Glutamatergic neuron (in vitro differentiated cells): Measurements from ENCODE around the gene CALCB. TPM values are rescaled to one million over a fixed set of nuclear protein-coding genes. Genes with fewer than 3 reads are reported as not detected.
A peak's percentile ranks its signal among the peaks of the same experiment; 100 is the strongest.
"Not testable (repeated sequence)": the region's sequence is repeated elsewhere in the genome, so short reads cannot be mapped to it uniquely, and the experiment has no call there.

Experiments used
- DNase-seq: peaks from one replicate; pipeline ENCODE4 v3.0.0; 2022
- H3K27ac Mint-ChIP-seq: one replicate; pipeline ENCODE4 v1.8.0; 2020; ENCODE audit warnings: mild to moderate bottlenecking, mixed read lengths, inconsistent platforms; ENCODE audit not compliant: unreplicated experiment
- H3K27me3 Mint-ChIP-seq: one replicate; pipeline ENCODE4 v1.8.0; 2020; ENCODE audit warnings: mild to moderate bottlenecking, moderate library complexity, mixed read lengths, inconsistent platforms; ENCODE audit not compliant: unreplicated experiment
- H3K36me3 Mint-ChIP-seq: one replicate; pipeline ENCODE4 v1.8.0; 2020; ENCODE audit warnings: mild to moderate bottlenecking, mixed read lengths, inconsistent platforms; ENCODE audit not compliant: unreplicated experiment
- H3K4me1 Mint-ChIP-seq: one replicate; pipeline ENCODE4 v1.8.0; 2020; ENCODE audit warnings: mild to moderate bottlenecking, low read depth, mixed read lengths, inconsistent platforms; ENCODE audit not compliant: unreplicated experiment
- H3K4me3 Mint-ChIP-seq: one replicate; pipeline ENCODE4 v1.8.0; 2020; ENCODE audit warnings: mild to moderate bottlenecking, mixed read lengths, inconsistent platforms; ENCODE audit not compliant: unreplicated experiment
- H3K9me3 Mint-ChIP-seq: one replicate; pipeline ENCODE4 v1.8.0; 2020; ENCODE audit warnings: mild to moderate bottlenecking, moderate library complexity, mixed read lengths, inconsistent platforms; ENCODE audit not compliant: unreplicated experiment
- CTCF ChIP-seq: fragments of 200-600 bp; sonication (generic); IDR thresholded peaks from one replicate; pipeline ENCODE4 v1.5.0; 2021; ENCODE audit not compliant: partially characterized antibody, unreplicated experiment
- total RNA-seq: library from RNA; stranded (reverse); fragmentation: NEBNext Ultra II Directional; extraction: Animal tissue kit (Norgen Biotek cat#: 25700); gene quantifications from one replicate; pipeline ENCODE4 v1.2.1, GENCODE V29; 2021; ENCODE audit not compliant: unreplicated experiment

The CALCB gene
- total RNA-seq, 1 donor from 2014 or later = 0.74 TPM

GRCh38 chr11:15062599-15062998, 10.8 kb upstream of the CALCB start:
- Mint-ChIP-seq H3K4me1 (no peaks in the 10 kb centered on the region), H3K36me3 (peaks cover 5% of the 10 kb centered on the region), H3K4me3 (no peak overlapping the region), H3K27me3 (no peaks in the 10 kb centered on the region), H3K27ac (no peak overlapping the region), H3K9me3 (no peaks in the 10 kb centered on the region)
- no peak for DNase-seq
- TF ChIP-seq CTCF = no peak

DNA sequence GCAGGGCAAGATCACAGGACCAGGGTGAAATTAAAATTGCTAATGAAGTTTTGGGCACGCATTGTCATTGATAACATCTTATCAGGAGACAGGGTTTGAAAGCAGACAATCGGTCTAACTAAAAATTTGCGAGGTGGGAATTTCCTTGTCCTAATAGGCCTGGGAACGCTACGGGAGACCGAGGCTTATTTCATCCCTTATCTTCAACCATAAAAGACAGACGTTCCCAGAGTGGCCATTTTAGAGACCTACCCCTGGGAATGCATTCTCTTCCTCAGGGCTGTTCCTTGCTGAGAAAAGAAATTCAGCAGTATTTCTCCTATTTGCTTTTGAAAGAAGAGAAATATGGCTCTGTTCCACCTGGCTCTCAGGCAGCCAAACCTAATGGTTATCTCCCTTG, 3.6 kb upstream of the CALCB start:
- H3K27ac Mint-ChIP-seq, H3K4me3 Mint-ChIP-seq, H3K4me1 Mint-ChIP-seq, DNase-seq: not testable (repeated sequence)
- Mint-ChIP-seq H3K9me3 (peaks cover 16% of the 10 kb centered on the region), H3K36me3 (peaks cover 18% of the 10 kb centered on the region), H3K27me3 (peaks cover 11% of the 10 kb centered on the region)

DNA sequence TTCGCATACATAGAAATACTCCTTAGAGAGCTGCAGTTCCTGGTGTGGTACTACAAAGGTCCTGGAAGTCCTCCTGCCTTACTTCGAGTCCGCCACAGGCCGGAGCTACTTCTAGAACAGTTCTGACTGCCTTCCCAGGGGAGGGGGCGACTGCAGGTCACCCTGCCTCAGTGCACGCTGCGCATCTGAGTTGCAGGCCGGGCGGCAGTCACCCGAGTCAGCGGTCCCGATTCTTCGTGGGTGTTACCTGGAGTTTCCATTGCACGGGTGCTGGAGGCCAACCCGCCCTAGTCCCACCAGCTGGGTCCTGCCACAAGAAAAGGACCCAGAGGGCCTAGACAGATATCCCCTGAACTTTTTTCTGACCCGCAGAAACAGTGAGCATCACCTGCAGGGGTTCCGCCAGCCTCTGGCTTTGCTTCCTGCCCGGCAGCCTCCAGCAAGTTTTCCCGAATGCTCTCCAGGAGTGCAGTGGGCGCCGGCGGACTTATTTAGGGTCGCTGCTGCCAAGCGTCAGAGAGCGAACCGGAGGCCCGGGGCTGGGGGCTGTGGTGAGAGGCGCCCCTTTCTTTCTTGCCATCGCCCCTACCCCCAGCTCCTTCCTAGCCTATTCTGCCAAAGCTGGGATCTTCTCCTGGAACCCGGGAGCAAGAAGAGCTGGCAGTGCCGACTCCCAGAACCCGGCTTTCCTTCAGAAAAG, 1.7 kb upstream of the CALCB start:
- TF ChIP-seq CTCF = no peak
- Mint-ChIP-seq H3K4me3 (peak overlapping the region; percentile 10), H3K9me3 (peaks cover 16% of the 10 kb centered on the region), H3K4me1 (no peaks in the 10 kb centered on the region), H3K27me3 (peaks cover 11% of the 10 kb centered on the region), H3K36me3 (peaks cover 18% of the 10 kb centered on the region), H3K27ac (no peak overlapping the region)
- no peak for DNase-seq

- no peak for DNase-seq
- H3K4me1 Mint-ChIP-seq = no peaks in the 10 kb centered on the region
- H3K36me3 Mint-ChIP-seq = peaks cover 18% of the 10 kb centered on the region
- peaks cover 16% of the 10 kb centered on the region for H3K9me3 Mint-ChIP-seq
- no peak overlapping the region for H3K27ac Mint-ChIP-seq
- no peak overlapping the region for H3K4me3 Mint-ChIP-seq
- TF ChIP-seq CTCF = no peak
- peaks cover 11% of the 10 kb centered on the region for H3K27me3 Mint-ChIP-seq
Measured at GRCh38 chr11:15072551-15073143, 746 bp upstream of the CALCB start.

DNA sequence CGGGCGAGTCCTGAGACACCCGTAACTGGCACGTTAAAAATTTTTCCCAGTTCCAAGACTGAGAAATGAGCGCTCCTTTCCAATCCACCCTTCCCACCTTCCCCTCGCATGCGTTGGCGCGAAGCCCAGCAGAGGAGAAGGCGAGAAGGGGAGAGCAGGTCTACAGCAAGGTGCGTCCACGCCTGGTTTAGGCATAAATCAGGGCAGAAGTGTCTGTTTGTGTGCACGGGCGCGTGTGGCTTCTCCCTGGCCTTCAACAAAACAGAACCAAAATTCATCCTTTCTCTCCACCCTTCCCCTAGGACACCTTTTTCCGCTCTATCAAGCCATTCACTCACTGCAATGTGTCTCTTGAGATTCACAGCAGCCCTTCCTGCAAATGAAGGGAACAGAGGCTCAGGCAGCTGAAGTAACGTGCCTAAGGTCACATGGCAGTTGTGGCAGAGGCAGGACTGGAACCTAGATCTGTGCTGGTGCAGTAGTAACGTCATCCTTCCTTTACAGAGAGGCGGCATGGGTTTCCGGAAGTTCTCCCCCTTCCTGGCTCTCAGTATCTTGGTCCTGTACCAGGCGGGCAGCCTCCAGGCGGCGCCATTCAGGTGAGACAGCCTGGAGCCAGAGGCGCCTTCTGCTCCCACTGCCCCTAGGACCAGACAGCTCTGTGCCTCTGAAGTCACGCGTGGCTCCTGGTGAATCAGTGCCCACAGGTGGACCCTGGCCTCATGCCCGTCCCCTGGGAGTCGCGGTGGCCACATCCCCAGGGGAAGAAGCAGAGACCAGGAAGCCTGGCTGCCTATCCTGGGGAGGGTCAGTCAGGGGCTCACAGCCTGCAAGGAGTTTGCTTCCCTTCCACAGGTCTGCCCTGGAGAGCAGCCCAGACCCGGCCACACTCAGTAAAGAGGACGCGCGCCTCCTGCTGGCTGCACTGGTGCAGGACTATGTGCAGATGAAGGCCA, 1.1 kb downstream of the CALCB start:
- H3K9me3 Mint-ChIP-seq = peaks cover 11% of the 10 kb centered on the region
- TF ChIP-seq CTCF = peak; percentile 84
- peaks cover 11% of the 10 kb centered on the region for H3K27me3 Mint-ChIP-seq
- DNase-seq = peak; percentile 93
- H3K36me3 Mint-ChIP-seq = peaks cover 10% of the 10 kb centered on the region
- no peak overlapping the region for H3K27ac Mint-ChIP-seq
- H3K4me1 Mint-ChIP-seq = no peaks in the 10 kb centered on the region
- peak overlapping the region; percentile 96 for H3K4me3 Mint-ChIP-seq
